ENCODE measurements around the gene VEPH1. TPM values are rescaled to one million over a fixed set of nuclear protein-coding genes. Genes with fewer than 3 reads are reported as not detected.

VEPH1 gene
- total RNA-seq, 1 experiment from 2014 or later, result 127 TPM

GRCh38 chr3:157233923-157234322, 269.3 kb downstream of the VEPH1 start:
- in situ Hi-C loops (cut with HindIII; ENCODE audit: low pct_unique_long_range_greater_than_20kb, low sequenced_read_pairs), result no loop called here
- no peak for DNase-seq (ENCODE audit: low read depth)

- no peak for DNase-seq (ENCODE audit: low read depth)
- in situ Hi-C loops (cut with HindIII; ENCODE audit: low pct_unique_long_range_greater_than_20kb, low sequenced_read_pairs), result no loop called here
Measured at GRCh38 chr3:157232141-157232540, 271.1 kb downstream of the VEPH1 start.

- DNase-seq (ENCODE audit: low read depth), result no peak
- in situ Hi-C loops (cut with HindIII; ENCODE audit: low pct_unique_long_range_greater_than_20kb, low sequenced_read_pairs), result no loop called here
Measured at GRCh38 chr3:157231071-157231470, 272.1 kb downstream of the VEPH1 start.

GRCh38 chr3:157226173-157226847, 276.9 kb downstream of the VEPH1 start:
- in situ Hi-C loops (cut with HindIII; ENCODE audit: low pct_unique_long_range_greater_than_20kb, low sequenced_read_pairs), result no loop called here
- no peak for DNase-seq (ENCODE audit: low read depth)

- in situ Hi-C loops (cut with HindIII; ENCODE audit: low pct_unique_long_range_greater_than_20kb, low sequenced_read_pairs), result no loop called here
Measured at GRCh38 chr3:157225001-157225400, 278.2 kb downstream of the VEPH1 start.

GRCh38 chr3:157220883-157221282, 282.3 kb downstream of the VEPH1 start:
- DNase-seq (ENCODE audit: low read depth), result no peak
- in situ Hi-C loops (cut with HindIII; ENCODE audit: low pct_unique_long_range_greater_than_20kb, low sequenced_read_pairs), result no loop called here

More at GRCh38 chr3:157225001-157225400, 278.2 kb downstream of the VEPH1 start:
- no peak for DNase-seq (ENCODE audit: low read depth)

GRCh38 chr3:157220211-157220610, 283.0 kb downstream of the VEPH1 start:
- in situ Hi-C loops (cut with HindIII; ENCODE audit: low pct_unique_long_range_greater_than_20kb, low sequenced_read_pairs), result no loop called here
- DNase-seq (ENCODE audit: low read depth), result no peak

GRCh38 chr3:157219215-157219614, 284.0 kb downstream of the VEPH1 start:
- in situ Hi-C loops (cut with HindIII; ENCODE audit: low pct_unique_long_range_greater_than_20kb, low sequenced_read_pairs), result no loop called here

More at GRCh38 chr3:157219215-157219614, 284.0 kb downstream of the VEPH1 start:
- no peak for DNase-seq (ENCODE audit: low read depth)

Other genes starting within 250 kb of the VEPH1 start
- gene PTX3, start 66.6 kb downstream of the VEPH1 start, total RNA-seq (2014; rRNA removed; shearing (Covaris generic); ENCODE audit: low replicate concordance), result 12.3 and 16.9 TPM in 2 replicates